Lung (tissue), 12 donors: ENCODE results near the gene ETV6. TPM values are rescaled to one million over a fixed set of nuclear protein-coding genes. Genes with fewer than 3 reads are reported as not detected.

Experiments used
- ATAC-seq: fragments of 200-7000 bp; cut with Tn5 transposase; one replicate; pipeline ENCODE4 v1.9.1; 2020; ENCODE audit warnings: moderate number of reproducible peaks; ENCODE audit not compliant: insufficient read depth, low FRiP score
- DNase-seq, 3 donors: peaks; one replicate each; pipeline ENCODE4 v3.0.0-alpha.2; 2013 to 2017
- H3K27ac ChIP-seq, 2 donors: one replicate each; pipeline ENCODE4 v1.5.1; 2013; ENCODE audit warnings: mild to moderate bottlenecking in 2 of 2, moderate library complexity in 2 of 2, control low read depth in 1 of 2, inconsistent platforms in 1 of 2, low read depth in 1 of 2, low read length in 1 of 2
- H3K27me3 ChIP-seq, 3 donors: one replicate each; pipeline ENCODE4 v1.5.1; 2013; ENCODE audit warnings: low read length in 2 of 3; ENCODE audit not compliant: control insufficient read depth in 3 of 3, insufficient read depth in 3 of 3
- H3K36me3 ChIP-seq, 4 donors: one replicate each; pipeline ENCODE4 v1.5.1; 2013; ENCODE audit warnings: low read length in 4 of 4, mild to moderate bottlenecking in 1 of 4, moderate library complexity in 1 of 4; ENCODE audit not compliant: control insufficient read depth in 4 of 4, insufficient read depth in 4 of 4
- H3K4me1 ChIP-seq, 5 donors: one replicate each; pipeline ENCODE4 v1.5.1; 2013; ENCODE audit warnings: low read length in 5 of 5, mild to moderate bottlenecking in 2 of 5, moderate library complexity in 1 of 5; ENCODE audit not compliant: control insufficient read depth in 5 of 5, insufficient read depth in 5 of 5
- H3K4me3 ChIP-seq: one replicate; pipeline ENCODE4 v1.5.1; 2013; ENCODE audit warnings: mild to moderate bottlenecking, control low read depth, moderate library complexity
- H3K9ac ChIP-seq, 2 donors: one replicate each; pipeline ENCODE4 v1.5.1; 2013; ENCODE audit warnings: low read length in 2 of 2, control low read depth in 1 of 2; ENCODE audit not compliant: insufficient read depth in 1 of 2
- H3K9me3 ChIP-seq, 4 donors: one replicate each; pipeline ENCODE4 v1.5.1; 2013; ENCODE audit warnings: low read length in 3 of 4, mild to moderate bottlenecking in 1 of 4, moderate library complexity in 1 of 4; ENCODE audit not compliant: control insufficient read depth in 4 of 4, insufficient read depth in 3 of 4
- CTCF ChIP-seq: IDR thresholded peaks from 2 replicates; pipeline ENCODE4 v1.5.1; 2012; ENCODE audit warnings: mild to moderate bottlenecking; ENCODE audit errors: control extremely low read depth, extremely low read depth
- WGBS, 2 donors: extraction: QIAGEN DNeasy Blood & Tissue Kit; methylation state at CpG; one replicate each; pipeline ENCODE4 v1.1.7; 2013; 5-methylcytosine and 5-hydroxymethylcytosine counted together
- polyA plus RNA-seq, 2 donors: library from polyadenylated mRNA; stranded (reverse); fragments of 200-250 nt; gene quantifications; one replicate each; pipeline ENCODE4 v1.2.1, GENCODE V29; 2013
- total RNA-seq, 2 donors: library from RNA; depleted of rRNA in 1 of 2; stranded (reverse); fragments of >200 nt in 1 of 2; gene quantifications; one replicate each; pipeline ENCODE4 v1.2.1, GENCODE V29; 2014 to 2021
- donor health status: control.
- donor health status: control.
- donor health status: Bipolar disorder and iron deficiency.
- donor health status: healthy.
- donor health status: DM: yes; HTN: yes; CAD: no.

The ETV6 gene
- total and polyA plus RNA-seq, 4 donors = 8.6 to 45.7 (median 13.6) TPM

- WGBS, 2 donors = 96 to 100% methylated on average over 1 of the region's 1 CpG
- Histone ChIP-seq H3K4me1 (no peaks in the 10 kb centered on the region), H3K9ac (no peak overlapping the region), H3K27me3 (no peaks in the 10 kb centered on the region), H3K4me3 (no peak overlapping the region), H3K36me3 (no peaks in the 10 kb centered on the region), H3K27ac (no peak overlapping the region), H3K9me3 (no peaks in the 10 kb centered on the region)
- no peak for TF ChIP-seq CTCF
- DNase-seq (no peak), ATAC-seq (no peak)
These were observed 4.1 kb upstream of the ETV6 start for GRCh38 chr12:11645391-11645790.

- H3K4me1 ChIP-seq = peaks cover 0 to 32% (median 10%) of the 10 kb centered on the region in 5 donors
- TF ChIP-seq CTCF = no peak
- H3K9me3 ChIP-seq = no peaks in the 10 kb centered on the region
- 0% methylated on average over 47 to 58 of the region's 58 CpGs for WGBS, 2 donors
- no peaks in the 10 kb centered on the region for H3K27me3 ChIP-seq
- peak overlapping the region; percentile 92 to 99 for H3K27ac ChIP-seq
- H3K36me3 ChIP-seq = no peaks in the 10 kb centered on the region
- peak overlapping the region; percentile 59 for H3K4me3 ChIP-seq
- ATAC-seq (peak; percentile 54), DNase-seq (peak; percentile 84 to 93 (median 93))
- H3K9ac ChIP-seq = peak overlapping the region; percentile 87 to 96
These were observed 711 bp upstream of the ETV6 start for GRCh38 chr12:11648514-11649412.

- H3K27me3 ChIP-seq = no peaks in the 10 kb centered on the region
- WGBS, 2 donors = 0 to 1% methylated on average over 25 of the region's 25 CpGs
- no peak for ATAC-seq
- peaks cover 3 to 36% (median 16%) of the 10 kb centered on the region in 5 donors for H3K4me1 ChIP-seq
- DNase-seq = peak; percentile 58 to 72 (median 66)
- H3K27ac ChIP-seq = peak overlapping the region; percentile 91 to 94
- no peaks in the 10 kb centered on the region for H3K36me3 ChIP-seq
- H3K9me3 ChIP-seq = no peaks in the 10 kb centered on the region
- peak overlapping the region; percentile 85 for H3K4me3 ChIP-seq
- TF ChIP-seq CTCF = no peak
- H3K9ac ChIP-seq = peak overlapping the region; percentile 77 to 95
These were observed 1.1 kb downstream of the ETV6 start for GRCh38 chr12:11650286-11651281.
